DOHH2 (cell line): ENCODE data around the gene TEDC2.
"Not testable (repeated sequence)": the region's sequence is repeated elsewhere in the genome, so short reads cannot be mapped to it uniquely, and the experiment has no call there.

Experiments
- H3F3A ChIP-seq: fragments of 200-600 bp; sonication (generic), shearing (Covaris generic); 2 replicates; pipeline ENCODE4 v1.6.0; 2016; ENCODE audit warnings: antibody characterized with exemption, mild to moderate bottlenecking; ENCODE audit not compliant: control insufficient read depth, insufficient read depth
- H3K27ac ChIP-seq: fragments of 200-600 bp; sonication (generic); 2 replicates; pipeline ENCODE4 v1.5.1; 2014; ENCODE audit warnings: low read depth, mild to moderate bottlenecking, low read length, moderate library complexity
- H3K27me3 ChIP-seq: fragments of 200-600 bp; sonication (generic); 2 replicates; pipeline ENCODE4 v1.6.1; 2014; ENCODE audit warnings: mild to moderate bottlenecking, low read length, mixed read lengths; ENCODE audit not compliant: control insufficient read depth
- H3K36me3 ChIP-seq: fragments of 200-600 bp; sonication (generic); 2 replicates; pipeline ENCODE4 v1.6.1; 2014; ENCODE audit warnings: mild to moderate bottlenecking, low read length, moderate library complexity, mixed read lengths; ENCODE audit not compliant: control insufficient read depth
- H3K4me1 ChIP-seq: fragments of 200-600 bp; sonication (generic); 2 replicates; pipeline ENCODE4 v1.6.1; 2014; ENCODE audit warnings: mild to moderate bottlenecking, low read length, mixed read lengths; ENCODE audit not compliant: control insufficient read depth
- H3K4me2 ChIP-seq: fragments of 200-600 bp; sonication (generic); 2 replicates; pipeline ENCODE4 v1.6.0; 2014; ENCODE audit warnings: mild to moderate bottlenecking, low read length, moderate library complexity
- H3K4me3 ChIP-seq: fragments of 200-600 bp; sonication (generic); 2 replicates; pipeline ENCODE4 v1.5.1; 2014; ENCODE audit warnings: mild to moderate bottlenecking, low read length, mixed read lengths
- H3K79me2 ChIP-seq: fragments of 200-600 bp; sonication (generic); 2 replicates; pipeline ENCODE4 v1.6.1; 2014; ENCODE audit warnings: mild to moderate bottlenecking, low read length, mixed read lengths; ENCODE audit not compliant: control insufficient read depth
- H3K9me2 ChIP-seq: fragments of 200-600 bp; sonication (generic); replicated peaks from 2 replicates; pipeline ENCODE4 v1.6.1; 2014; ENCODE audit warnings: mild to moderate bottlenecking, low read length, mixed read lengths; ENCODE audit not compliant: control insufficient read depth
- H3K9me3 ChIP-seq: fragments of 200-600 bp; sonication (generic); 2 replicates; pipeline ENCODE4 v1.6.1; 2014; ENCODE audit warnings: antibody characterized with exemption, low read length, mixed read lengths; ENCODE audit not compliant: control insufficient read depth, insufficient read depth
- H4K20me1 ChIP-seq: fragments of 200-600 bp; sonication (generic); 2 replicates; pipeline ENCODE4 v1.6.0; 2014; ENCODE audit warnings: low read depth, mild to moderate bottlenecking, antibody characterized with exemption, low read length, moderate library complexity; ENCODE audit not compliant: control insufficient read depth, insufficient read depth
- EZH2phosphoT487 ChIP-seq: fragments of 200-600 bp; sonication (generic); IDR thresholded peaks from 2 replicates; pipeline ENCODE4 v1.6.1; 2017; ENCODE audit warnings: borderline replicate concordance, mild to moderate bottlenecking, antibody characterized with exemption, low read length, moderate library complexity, mixed read lengths
- TF ChIP-seq, protein P1 (sequence below): fragments of 200-600 bp; sonication (generic); IDR thresholded peaks from one replicate; pipeline ENCODE4 v1.5.1; 2014; ENCODE audit warnings: antibody characterized with exemption, mild to moderate bottlenecking, low read depth, low read length; ENCODE audit not compliant: poor library complexity, severe bottlenecking

The TEDC2 gene

DNA sequence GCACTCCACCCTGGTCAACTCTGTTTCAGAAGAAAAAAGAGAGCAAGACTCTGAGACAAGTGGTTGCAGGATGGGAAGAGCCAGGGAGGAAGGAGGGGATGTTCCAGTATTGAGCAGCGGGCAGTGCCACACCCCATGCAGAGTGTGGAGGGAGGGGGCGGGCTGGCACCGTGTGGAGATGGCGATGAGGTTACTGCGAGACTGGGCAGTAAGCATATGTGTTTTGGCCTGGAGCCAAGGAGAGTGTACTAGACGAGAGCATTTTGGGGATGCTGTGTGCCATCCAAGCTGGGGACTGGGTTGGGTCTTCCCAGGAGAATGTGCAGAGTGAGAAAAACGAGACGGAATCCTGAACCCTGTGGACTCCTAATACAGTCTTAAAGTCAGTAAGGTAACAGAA, 18.4 kb downstream of the TEDC2 start:
- H3K4me1 ChIP-seq: peaks cover 18% of the 10 kb centered on the region
- no peak for TF ChIP-seq EZH2phosphoT487
- TF ChIP-seq, protein P1, sequence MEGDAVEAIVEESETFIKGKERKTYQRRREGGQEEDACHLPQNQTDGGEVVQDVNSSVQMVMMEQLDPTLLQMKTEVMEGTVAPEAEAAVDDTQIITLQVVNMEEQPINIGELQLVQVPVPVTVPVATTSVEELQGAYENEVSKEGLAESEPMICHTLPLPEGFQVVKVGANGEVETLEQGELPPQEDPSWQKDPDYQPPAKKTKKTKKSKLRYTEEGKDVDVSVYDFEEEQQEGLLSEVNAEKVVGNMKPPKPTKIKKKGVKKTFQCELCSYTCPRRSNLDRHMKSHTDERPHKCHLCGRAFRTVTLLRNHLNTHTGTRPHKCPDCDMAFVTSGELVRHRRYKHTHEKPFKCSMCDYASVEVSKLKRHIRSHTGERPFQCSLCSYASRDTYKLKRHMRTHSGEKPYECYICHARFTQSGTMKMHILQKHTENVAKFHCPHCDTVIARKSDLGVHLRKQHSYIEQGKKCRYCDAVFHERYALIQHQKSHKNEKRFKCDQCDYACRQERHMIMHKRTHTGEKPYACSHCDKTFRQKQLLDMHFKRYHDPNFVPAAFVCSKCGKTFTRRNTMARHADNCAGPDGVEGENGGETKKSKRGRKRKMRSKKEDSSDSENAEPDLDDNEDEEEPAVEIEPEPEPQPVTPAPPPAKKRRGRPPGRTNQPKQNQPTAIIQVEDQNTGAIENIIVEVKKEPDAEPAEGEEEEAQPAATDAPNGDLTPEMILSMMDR: no peak
- no peak overlapping the region for H3K4me2 ChIP-seq
- peaks cover 14% of the 10 kb centered on the region for H3K36me3 ChIP-seq
- H3K27me3 ChIP-seq: no peaks in the 10 kb centered on the region
- no peaks in the 10 kb centered on the region for H3K9me3 ChIP-seq
- H3F3A ChIP-seq: no peaks in the 10 kb centered on the region
- H4K20me1 ChIP-seq: peaks cover 21% of the 10 kb centered on the region; the same call in 1 of the 2 replicates
- H3K4me3 ChIP-seq: no peak overlapping the region
- no peak overlapping the region for H3K27ac ChIP-seq
- H3K9me2 ChIP-seq: no peaks in the 10 kb centered on the region
- peaks cover 83% of the 10 kb centered on the region for H3K79me2 ChIP-seq

DNA sequence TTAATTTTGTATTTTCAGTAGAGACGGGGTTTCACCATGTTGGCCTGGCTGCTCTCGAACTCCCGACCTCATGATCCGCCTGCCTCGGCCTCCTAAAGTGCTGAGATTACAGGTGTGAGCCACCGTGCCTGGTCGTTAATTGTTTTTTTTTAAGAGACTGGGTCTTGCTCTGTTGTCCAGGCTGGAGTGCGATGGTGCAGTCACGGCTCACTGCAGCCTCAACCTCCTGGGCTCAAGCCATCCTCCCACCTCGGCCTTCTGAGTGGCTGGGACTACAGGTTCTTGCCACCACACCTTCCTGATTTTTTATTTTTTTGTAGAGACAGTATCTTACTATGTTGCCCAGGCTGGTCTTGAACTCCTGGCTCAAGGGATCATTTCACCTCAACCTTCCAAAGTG, 20.1 kb downstream of the TEDC2 start:
- not testable (repeated sequence) for H3K9me3 ChIP-seq, H3K4me2 ChIP-seq, H3K27ac ChIP-seq, H3K27me3 ChIP-seq, H3K36me3 ChIP-seq, H3K9me2 ChIP-seq, H3F3A ChIP-seq, H3K4me3 ChIP-seq
- Histone ChIP-seq H3K4me1 (peaks cover 15% of the 10 kb centered on the region), H4K20me1 (peaks cover 21% of the 10 kb centered on the region; the same call in 1 of the 2 replicates), H3K79me2 (peaks cover 74% of the 10 kb centered on the region)

DNA sequence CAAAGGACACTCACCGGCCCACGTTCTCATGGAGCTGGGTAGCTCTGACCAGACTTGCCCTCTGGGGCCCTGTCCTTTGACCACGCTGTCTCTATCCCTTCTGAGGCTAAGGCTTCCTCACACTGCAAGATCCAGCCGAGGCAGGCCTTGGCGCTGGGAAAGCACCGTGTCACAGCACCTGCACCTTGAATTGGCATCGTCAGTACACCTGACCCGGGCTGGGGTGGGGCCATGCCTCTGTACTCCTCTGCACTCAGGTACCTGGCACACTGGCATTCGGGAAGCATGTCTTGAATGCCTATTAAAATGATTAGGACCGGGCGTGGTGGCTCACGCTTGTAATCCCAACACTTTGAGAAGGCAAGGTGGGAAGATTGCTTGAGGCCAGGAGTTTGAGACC, 21.0 kb downstream of the TEDC2 start:
- TF ChIP-seq, protein P1: no peak
- no peak for TF ChIP-seq EZH2phosphoT487
- H3K36me3 ChIP-seq: peaks cover 13% of the 10 kb centered on the region; the same call in 1 of the 2 replicates
- H3K4me1 ChIP-seq: peaks cover 11% of the 10 kb centered on the region
- H3K4me2 ChIP-seq: no peak overlapping the region
- H3K4me3 ChIP-seq: no peak overlapping the region
- peaks cover 21% of the 10 kb centered on the region; the same call in 1 of the 2 replicates for H4K20me1 ChIP-seq
- H3F3A ChIP-seq: no peaks in the 10 kb centered on the region
- H3K79me2 ChIP-seq: peaks cover 73% of the 10 kb centered on the region
- H3K27me3 ChIP-seq: no peaks in the 10 kb centered on the region
- H3K27ac ChIP-seq: no peak overlapping the region
- H3K9me3 ChIP-seq: no peaks in the 10 kb centered on the region
- no peaks in the 10 kb centered on the region for H3K9me2 ChIP-seq

DNA sequence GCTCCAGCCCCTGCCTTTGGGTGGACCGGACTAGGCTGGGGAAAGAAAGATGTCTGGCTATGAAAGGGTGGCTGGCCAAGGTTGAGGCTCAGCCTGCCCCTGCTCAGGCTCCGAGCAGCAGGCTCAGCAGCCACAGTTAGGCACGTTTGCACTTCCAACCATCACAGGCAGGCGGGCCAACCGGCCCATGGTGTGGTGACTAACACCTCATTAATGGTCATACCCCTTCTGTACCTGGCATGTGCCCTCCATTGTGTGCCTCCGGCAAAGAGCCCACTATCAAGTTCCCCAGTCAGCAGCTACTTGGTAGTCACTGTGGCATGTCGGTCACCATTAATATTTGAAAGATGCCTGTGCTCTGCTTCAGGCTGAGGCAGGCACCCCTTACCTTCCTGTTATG, 21.8 kb downstream of the TEDC2 start:
- Histone ChIP-seq H3K4me2 (no peak overlapping the region), H4K20me1 (peaks cover 16% of the 10 kb centered on the region; the same call in 1 of the 2 replicates), H3K27me3 (no peaks in the 10 kb centered on the region), H3K36me3 (peaks cover 13% of the 10 kb centered on the region; the same call in 1 of the 2 replicates), H3K9me3 (no peaks in the 10 kb centered on the region), H3K4me3 (no peak overlapping the region), H3K27ac (no peak overlapping the region), H3K4me1 (peaks cover 9% of the 10 kb centered on the region; the same call in 1 of the 2 replicates), H3F3A (no peaks in the 10 kb centered on the region), H3K9me2 (no peaks in the 10 kb centered on the region), H3K79me2 (peaks cover 73% of the 10 kb centered on the region)
- no peak for TF ChIP-seq EZH2phosphoT487
- TF ChIP-seq, protein P1: no peak
